T-helper 22 cell (primary cell): Measurements from ENCODE around the gene SEMA3A.
"Not testable (repeated sequence)": the region's sequence is repeated elsewhere in the genome, so short reads cannot be mapped to it uniquely, and the experiment has no call there.

Experiments
- DNase-seq: peaks from one replicate; pipeline ENCODE4 v3.0.0-alpha.2; 2020; ENCODE audit warnings: low read depth

The SEMA3A gene

GRCh38 chr7:84110400-84110799 is 84.2 kb downstream of the SEMA3A start:
- DNase-seq = no peak

GRCh38 chr7:84108787-84109186 is 85.8 kb downstream of the SEMA3A start:
- DNase-seq = no peak

- DNase-seq = no peak
Observed at GRCh38 chr7:84108119-84108518, 86.5 kb downstream of the SEMA3A start.

GRCh38 chr7:84107259-84107658 is 87.3 kb downstream of the SEMA3A start:
- DNase-seq = no peak

GRCh38 chr7:84106291-84106690 is 88.3 kb downstream of the SEMA3A start:
- no peak for DNase-seq

GRCh38 chr7:84105586-84105985 is 89.0 kb downstream of the SEMA3A start:
- DNase-seq = no peak

- DNase-seq = no peak
Observed at GRCh38 chr7:84104826-84105225, 89.8 kb downstream of the SEMA3A start.

GRCh38 chr7:84102213-84102612 is 92.4 kb downstream of the SEMA3A start:
- no peak for DNase-seq

GRCh38 chr7:84100866-84101265 is 93.7 kb downstream of the SEMA3A start:
- no peak for DNase-seq

- no peak for DNase-seq
Observed at GRCh38 chr7:84095971-84096370, 98.6 kb downstream of the SEMA3A start.

GRCh38 chr7:84092207-84092606 is 102.4 kb downstream of the SEMA3A start:
- DNase-seq = no peak

- no peak for DNase-seq
Observed at GRCh38 chr7:84091318-84091717, 103.3 kb downstream of the SEMA3A start.

- no peak for DNase-seq
Observed at GRCh38 chr7:84088802-84089201, 105.8 kb downstream of the SEMA3A start.

GRCh38 chr7:84085998-84086397 is 108.6 kb downstream of the SEMA3A start:
- DNase-seq = no peak

- DNase-seq = no peak
Observed at GRCh38 chr7:84085147-84085546, 109.4 kb downstream of the SEMA3A start.

GRCh38 chr7:84083846-84084245 is 110.7 kb downstream of the SEMA3A start:
- no peak for DNase-seq

- no peak for DNase-seq
Observed at GRCh38 chr7:84081973-84082522, 112.5 kb downstream of the SEMA3A start.

GRCh38 chr7:84077336-84077735 is 117.3 kb downstream of the SEMA3A start:
- DNase-seq = no peak

- DNase-seq = no peak
Observed at GRCh38 chr7:84076219-84076618, 118.4 kb downstream of the SEMA3A start.

GRCh38 chr7:84073186-84073875 is 121.3 kb downstream of the SEMA3A start:
- no peak for DNase-seq

GRCh38 chr7:84070770-84071169 is 123.8 kb downstream of the SEMA3A start:
- DNase-seq = no peak

- DNase-seq = no peak
Observed at GRCh38 chr7:84069999-84070500, 124.5 kb downstream of the SEMA3A start.

GRCh38 chr7:84069033-84069432 is 125.6 kb downstream of the SEMA3A start:
- no peak for DNase-seq

- DNase-seq = not testable (repeated sequence)
Observed at GRCh38 chr7:84062489-84062901, 132.1 kb downstream of the SEMA3A start.
